Activated CD4-positive, alpha-beta T cell treated with anti-CD3 and anti-CD28 coated beads for 1 hour (primary cell): ENCODE data around the gene MPV17L.
"Not testable (repeated sequence)": the region's sequence is repeated elsewhere in the genome, so short reads cannot be mapped to it uniquely, and the experiment has no call there.

Source experiments
- DNase-seq: peaks from one replicate; pipeline ENCODE4 v3.0.0-alpha.2; 2020

MPV17L gene

GRCh38 chr16:15453296-15453695 lies 57.7 kb downstream of the MPV17L start:
- not testable (repeated sequence) for DNase-seq

- not testable (repeated sequence) for DNase-seq
Observed at GRCh38 chr16:15454933-15455332, 59.4 kb downstream of the MPV17L start.

- no peak for DNase-seq
Observed at GRCh38 chr16:15457400-15457799, 61.8 kb downstream of the MPV17L start.

GRCh38 chr16:15457958-15458357 lies 62.4 kb downstream of the MPV17L start:
- no peak for DNase-seq

- DNase-seq: no peak
Observed at GRCh38 chr16:15459791-15460190, 64.2 kb downstream of the MPV17L start.

- no peak for DNase-seq
Observed at GRCh38 chr16:15460601-15461000, 65.0 kb downstream of the MPV17L start.

GRCh38 chr16:15461376-15461775 lies 65.8 kb downstream of the MPV17L start:
- DNase-seq: no peak
